Measurements from ENCODE around the gene GLMP.

- no peak for TF ChIP-seq CTCF (IDR thresholded peaks at IDR 0.05)
- TF ChIP-seq POLR2A (IDR thresholded peaks at IDR 0.05), result no peak
Observed at GRCh38 chr1:156246241-156246780, 49.2 kb downstream of the GLMP start.
